Activated CD4-positive, alpha-beta T cell treated with anti-CD3 and anti-CD28 coated beads, Interleukin-2, amount 50 U/mL, for 24 hours (primary cell): Measurements from ENCODE around the gene SCGB3A1.

ENCODE experiments used
- DNase-seq, 2 donors: peaks; one replicate each; pipeline ENCODE4 v3.0.0-alpha.2; 2020; ENCODE audit warnings: low read depth in 1 of 2, low spot score in 1 of 2

The SCGB3A1 gene, protein sequence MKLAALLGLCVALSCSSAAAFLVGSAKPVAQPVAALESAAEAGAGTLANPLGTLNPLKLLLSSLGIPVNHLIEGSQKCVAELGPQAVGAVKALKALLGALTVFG

GRCh38 chr5:180591311-180591887, at the start of gene SCGB3A1:
TSS of gene SCGB3A1 (minus strand) at chr5:180591499. CDS start at chr5:180591462, 37 bp downstream.
- no peak for DNase-seq

DNA sequence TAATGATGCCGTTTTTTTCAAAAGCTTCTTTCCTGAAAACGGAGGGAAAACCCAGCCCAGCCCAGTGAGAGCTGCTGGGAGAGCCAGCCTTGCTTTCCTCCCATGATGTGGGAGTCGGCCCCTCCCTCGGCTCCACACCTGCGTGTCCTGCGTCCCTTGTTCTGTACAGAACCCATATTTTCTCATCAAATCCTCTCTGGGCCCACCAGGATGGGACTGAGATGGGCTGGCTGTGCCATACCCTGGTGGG, 49.2 kb upstream of the SCGB3A1 start:
- no peak for DNase-seq

- DNase-seq: no peak
These were observed 48.7 kb upstream of the SCGB3A1 start for GRCh38 chr5:180639741-180640610.

GRCh38 chr5:180639287-180639686, 48.0 kb upstream of the SCGB3A1 start:
- DNase-seq: no peak

GRCh38 chr5:180637962-180638680, 46.8 kb upstream of the SCGB3A1 start:
- no peak for DNase-seq

- DNase-seq: no peak
These were observed 45.2 kb upstream of the SCGB3A1 start for GRCh38 chr5:180636403-180637075.

DNA sequence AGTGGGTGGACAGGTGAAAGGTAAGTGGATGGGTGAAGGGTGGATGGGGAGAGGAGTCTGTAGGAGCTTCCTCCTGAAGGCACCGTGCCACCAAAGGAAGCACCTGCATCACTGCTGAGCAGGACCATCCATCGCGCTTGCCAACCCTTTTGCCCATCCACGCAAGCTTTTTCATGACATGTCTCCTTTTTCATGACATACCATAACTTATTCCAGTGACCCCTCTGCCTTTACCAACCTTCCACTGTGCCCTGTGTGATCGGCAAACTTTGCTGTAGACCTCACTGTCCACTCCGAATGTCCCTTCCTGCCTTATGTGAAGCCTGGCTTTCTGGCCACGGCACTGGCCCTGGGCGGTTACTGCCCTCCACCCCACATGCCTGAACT, 44.7 kb upstream of the SCGB3A1 start:
- DNase-seq: no peak

DNA sequence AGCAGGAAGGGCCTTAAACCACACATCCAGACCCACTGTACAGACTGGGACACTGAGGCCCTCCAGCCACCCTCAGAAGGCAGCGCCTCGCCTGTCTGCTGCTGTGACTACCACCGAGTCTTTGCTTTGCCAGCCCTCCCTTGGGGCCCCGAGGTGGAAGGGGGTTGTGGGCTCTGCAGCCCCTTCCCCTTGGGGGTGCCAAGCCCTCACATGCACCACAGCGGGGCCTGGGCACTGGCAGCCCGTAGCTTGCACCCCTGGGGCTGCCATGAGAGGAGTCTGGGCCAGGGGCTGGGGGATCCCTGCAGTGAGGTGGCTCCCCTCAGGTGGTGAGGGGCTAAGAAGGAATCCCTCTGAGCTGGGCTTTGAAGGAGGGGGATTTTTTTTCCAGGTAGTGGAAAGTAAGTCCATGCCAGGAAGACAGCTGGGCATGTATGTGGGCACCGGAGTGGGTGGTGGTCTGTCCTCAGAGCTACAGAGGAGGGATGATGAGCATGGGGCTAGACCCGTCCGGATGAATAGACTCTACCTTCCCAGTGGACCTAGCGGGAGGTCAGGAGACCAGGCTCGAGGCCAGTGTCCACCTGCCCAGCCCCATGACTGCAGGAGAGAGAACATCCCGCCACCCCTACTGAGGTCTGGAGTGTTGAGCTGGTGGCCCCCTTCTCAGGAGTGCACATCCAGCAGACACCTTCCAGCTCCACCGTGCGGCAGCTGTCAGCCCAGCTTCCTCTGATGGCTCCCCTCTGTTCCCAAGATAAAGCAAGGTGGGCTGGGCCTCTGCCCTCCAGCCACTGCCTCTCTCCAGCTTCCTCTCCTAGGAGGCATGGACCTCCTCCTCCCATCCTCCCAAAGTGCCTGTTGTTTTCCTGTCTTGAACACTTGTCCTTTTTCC, 42.2 kb upstream of the SCGB3A1 start:
- DNase-seq: no peak

DNA sequence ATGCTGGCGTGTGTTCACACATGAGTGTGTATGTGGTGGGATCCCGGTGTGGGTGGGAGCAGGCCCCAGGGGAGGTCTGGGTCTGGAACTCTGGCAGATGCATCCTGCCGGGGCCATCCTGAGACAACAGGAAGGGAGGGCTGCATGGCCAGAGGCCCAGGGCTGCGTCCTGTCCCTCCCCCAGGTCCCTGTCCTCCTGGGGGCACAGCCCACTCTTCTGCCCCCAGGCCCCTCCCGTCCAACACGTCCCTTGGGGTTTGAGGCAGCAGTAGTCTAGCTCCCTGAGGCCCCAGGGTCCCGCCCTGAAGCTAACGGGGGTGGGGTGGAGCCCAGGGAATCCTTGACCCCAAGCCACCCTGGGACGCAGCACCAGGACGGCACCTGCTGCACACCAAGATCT, 41.5 kb upstream of the SCGB3A1 start:
- no peak for DNase-seq

GRCh38 chr5:180631549-180632383, 40.5 kb upstream of the SCGB3A1 start:
- no peak for DNase-seq

DNA sequence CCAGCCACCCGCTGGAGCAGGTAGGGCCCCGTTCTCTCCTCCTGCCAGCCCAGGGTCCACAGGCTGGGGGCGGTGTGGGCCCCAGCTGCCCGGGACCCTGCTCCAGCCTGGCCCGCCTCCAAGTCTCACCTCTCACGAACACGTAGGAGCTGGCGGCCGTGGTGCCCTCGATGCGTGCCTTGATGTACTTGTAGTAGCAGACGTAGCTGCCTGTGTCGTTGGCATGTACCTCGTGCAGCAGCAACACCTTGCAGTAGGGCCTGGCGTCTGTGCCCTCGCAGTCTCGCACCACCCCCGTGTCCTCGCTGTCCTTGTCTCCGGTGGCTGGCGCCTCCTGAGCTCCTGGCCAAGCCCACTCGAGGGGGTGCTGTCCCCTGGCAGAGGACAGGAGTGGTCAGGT, 39.1 kb upstream of the SCGB3A1 start:
- no peak for DNase-seq

- no peak for DNase-seq
These were observed 38.6 kb upstream of the SCGB3A1 start for GRCh38 chr5:180629831-180630382.

- DNase-seq: no peak
These were observed 37.8 kb upstream of the SCGB3A1 start for GRCh38 chr5:180628827-180629750.

- no peak for DNase-seq
These were observed 36.9 kb upstream of the SCGB3A1 start for GRCh38 chr5:180628211-180628610.

GRCh38 chr5:180627386-180628120, 36.3 kb upstream of the SCGB3A1 start:
- DNase-seq: no peak

GRCh38 chr5:180626661-180627385, 35.5 kb upstream of the SCGB3A1 start:
- DNase-seq: no peak
